Measurements from ENCODE around the gene TANK. TPM values are rescaled to one million over a fixed set of nuclear protein-coding genes. Genes with fewer than 3 reads are reported as not detected.

Gene TANK
- total and polyA plus RNA-seq, 2 experiments from 2014 or later = 27.7 to 35.4 TPM

DNA sequence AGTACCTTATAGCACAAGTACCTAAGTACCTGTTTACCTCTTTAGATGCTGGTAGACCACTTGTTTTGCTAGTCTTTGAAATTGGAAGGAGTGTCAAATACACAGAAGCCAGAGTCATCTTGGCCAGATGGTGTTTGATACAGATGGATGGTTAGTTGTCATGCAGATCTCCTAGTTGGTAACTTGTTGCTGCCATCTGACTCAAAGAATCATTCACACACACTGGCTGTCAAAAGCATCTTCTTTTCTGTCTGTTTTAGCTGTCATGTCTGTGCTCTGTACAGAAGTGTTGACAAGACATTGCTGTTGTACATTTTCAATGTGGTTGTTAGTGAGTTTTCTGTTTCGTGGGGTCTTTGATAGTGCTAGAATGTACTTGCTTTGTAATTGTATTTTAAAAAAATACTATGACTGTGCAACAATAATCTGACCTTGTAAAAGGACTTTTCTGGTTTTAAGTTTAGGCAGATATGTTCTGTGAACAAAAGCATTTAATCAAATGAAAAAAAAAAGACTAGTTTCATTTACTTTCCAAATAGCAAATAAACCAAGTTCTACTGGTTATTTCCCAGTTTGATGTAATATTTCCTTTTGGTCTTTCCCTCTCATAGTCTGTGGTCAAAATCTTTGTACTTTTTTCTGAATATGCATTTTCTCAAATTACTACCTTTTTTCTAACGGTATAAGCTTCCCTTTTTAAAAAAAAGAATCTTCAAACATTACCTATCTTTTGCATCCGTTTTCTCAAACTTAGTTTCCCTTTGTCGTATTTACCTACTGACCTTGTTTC lies 39.9 kb downstream of the TANK start:
- H2AFZ ChIP-seq = no peak overlapping the region
- H3K79me2 ChIP-seq (replicated peaks; ENCODE audit: insufficient read depth) = no peaks in the 10 kb centered on the region
- no peaks in the 10 kb centered on the region for H3K27me3 ChIP-seq (ENCODE audit: insufficient read depth)
- H3K27ac ChIP-seq (ENCODE audit: low read depth) = no peak overlapping the region
- no peak for ATAC-seq
- H3K27me3 Mint-ChIP-seq (ENCODE audit: insufficient read depth, low read depth, poor library complexity) = no peaks in the 10 kb centered on the region
- TF ChIP-seq NANOG (IDR thresholded peaks at IDR 0.05; ENCODE audit: borderline replicate concordance) (no peak), POLR2AphosphoS5 (IDR thresholded peaks at IDR 0.05; ENCODE audit: low read depth) (no peak), JUNB (IDR thresholded peaks at IDR 0.05; ENCODE audit: unreplicated experiment) (no peak), EZH2phosphoT487 (IDR thresholded peaks at IDR 0.05; ENCODE audit: unreplicated experiment) (no peak), ZNF331 (CRISPR knock-in tag; IDR thresholded peaks at IDR 0.05; ENCODE audit: low read depth) (no peak), EZH2 (IDR thresholded peaks at IDR 0.05; ENCODE audit: low read depth, unreplicated experiment) (no peak), STAT1 (IDR thresholded peaks at IDR 0.05; ENCODE audit: unreplicated experiment) (no peak), CREB1 (CRISPR knock-in tag; IDR thresholded peaks at IDR 0.05; ENCODE audit: low read depth) (no peak), ZNF114 (CRISPR knock-in tag; IDR thresholded peaks at IDR 0.05) (no peak)
- TF ChIP-seq, protein P1, sequence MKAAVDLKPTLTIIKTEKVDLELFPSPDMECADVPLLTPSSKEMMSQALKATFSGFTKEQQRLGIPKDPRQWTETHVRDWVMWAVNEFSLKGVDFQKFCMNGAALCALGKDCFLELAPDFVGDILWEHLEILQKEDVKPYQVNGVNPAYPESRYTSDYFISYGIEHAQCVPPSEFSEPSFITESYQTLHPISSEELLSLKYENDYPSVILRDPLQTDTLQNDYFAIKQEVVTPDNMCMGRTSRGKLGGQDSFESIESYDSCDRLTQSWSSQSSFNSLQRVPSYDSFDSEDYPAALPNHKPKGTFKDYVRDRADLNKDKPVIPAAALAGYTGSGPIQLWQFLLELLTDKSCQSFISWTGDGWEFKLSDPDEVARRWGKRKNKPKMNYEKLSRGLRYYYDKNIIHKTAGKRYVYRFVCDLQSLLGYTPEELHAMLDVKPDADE (IDR thresholded peaks at IDR 0.05) = no peak
- TF ChIP-seq, protein P2, sequence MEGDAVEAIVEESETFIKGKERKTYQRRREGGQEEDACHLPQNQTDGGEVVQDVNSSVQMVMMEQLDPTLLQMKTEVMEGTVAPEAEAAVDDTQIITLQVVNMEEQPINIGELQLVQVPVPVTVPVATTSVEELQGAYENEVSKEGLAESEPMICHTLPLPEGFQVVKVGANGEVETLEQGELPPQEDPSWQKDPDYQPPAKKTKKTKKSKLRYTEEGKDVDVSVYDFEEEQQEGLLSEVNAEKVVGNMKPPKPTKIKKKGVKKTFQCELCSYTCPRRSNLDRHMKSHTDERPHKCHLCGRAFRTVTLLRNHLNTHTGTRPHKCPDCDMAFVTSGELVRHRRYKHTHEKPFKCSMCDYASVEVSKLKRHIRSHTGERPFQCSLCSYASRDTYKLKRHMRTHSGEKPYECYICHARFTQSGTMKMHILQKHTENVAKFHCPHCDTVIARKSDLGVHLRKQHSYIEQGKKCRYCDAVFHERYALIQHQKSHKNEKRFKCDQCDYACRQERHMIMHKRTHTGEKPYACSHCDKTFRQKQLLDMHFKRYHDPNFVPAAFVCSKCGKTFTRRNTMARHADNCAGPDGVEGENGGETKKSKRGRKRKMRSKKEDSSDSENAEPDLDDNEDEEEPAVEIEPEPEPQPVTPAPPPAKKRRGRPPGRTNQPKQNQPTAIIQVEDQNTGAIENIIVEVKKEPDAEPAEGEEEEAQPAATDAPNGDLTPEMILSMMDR (conservative IDR thresholded peaks at IDR 0.05; ENCODE audit: low read depth in 2 of 2) = no peak
- TF ChIP-seq, protein P3, sequence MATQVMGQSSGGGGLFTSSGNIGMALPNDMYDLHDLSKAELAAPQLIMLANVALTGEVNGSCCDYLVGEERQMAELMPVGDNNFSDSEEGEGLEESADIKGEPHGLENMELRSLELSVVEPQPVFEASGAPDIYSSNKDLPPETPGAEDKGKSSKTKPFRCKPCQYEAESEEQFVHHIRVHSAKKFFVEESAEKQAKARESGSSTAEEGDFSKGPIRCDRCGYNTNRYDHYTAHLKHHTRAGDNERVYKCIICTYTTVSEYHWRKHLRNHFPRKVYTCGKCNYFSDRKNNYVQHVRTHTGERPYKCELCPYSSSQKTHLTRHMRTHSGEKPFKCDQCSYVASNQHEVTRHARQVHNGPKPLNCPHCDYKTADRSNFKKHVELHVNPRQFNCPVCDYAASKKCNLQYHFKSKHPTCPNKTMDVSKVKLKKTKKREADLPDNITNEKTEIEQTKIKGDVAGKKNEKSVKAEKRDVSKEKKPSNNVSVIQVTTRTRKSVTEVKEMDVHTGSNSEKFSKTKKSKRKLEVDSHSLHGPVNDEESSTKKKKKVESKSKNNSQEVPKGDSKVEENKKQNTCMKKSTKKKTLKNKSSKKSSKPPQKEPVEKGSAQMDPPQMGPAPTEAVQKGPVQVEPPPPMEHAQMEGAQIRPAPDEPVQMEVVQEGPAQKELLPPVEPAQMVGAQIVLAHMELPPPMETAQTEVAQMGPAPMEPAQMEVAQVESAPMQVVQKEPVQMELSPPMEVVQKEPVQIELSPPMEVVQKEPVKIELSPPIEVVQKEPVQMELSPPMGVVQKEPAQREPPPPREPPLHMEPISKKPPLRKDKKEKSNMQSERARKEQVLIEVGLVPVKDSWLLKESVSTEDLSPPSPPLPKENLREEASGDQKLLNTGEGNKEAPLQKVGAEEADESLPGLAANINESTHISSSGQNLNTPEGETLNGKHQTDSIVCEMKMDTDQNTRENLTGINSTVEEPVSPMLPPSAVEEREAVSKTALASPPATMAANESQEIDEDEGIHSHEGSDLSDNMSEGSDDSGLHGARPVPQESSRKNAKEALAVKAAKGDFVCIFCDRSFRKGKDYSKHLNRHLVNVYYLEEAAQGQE (IDR thresholded peaks at IDR 0.05; ENCODE audit: unreplicated experiment) = no peak
- TF ChIP-seq, protein P4, sequence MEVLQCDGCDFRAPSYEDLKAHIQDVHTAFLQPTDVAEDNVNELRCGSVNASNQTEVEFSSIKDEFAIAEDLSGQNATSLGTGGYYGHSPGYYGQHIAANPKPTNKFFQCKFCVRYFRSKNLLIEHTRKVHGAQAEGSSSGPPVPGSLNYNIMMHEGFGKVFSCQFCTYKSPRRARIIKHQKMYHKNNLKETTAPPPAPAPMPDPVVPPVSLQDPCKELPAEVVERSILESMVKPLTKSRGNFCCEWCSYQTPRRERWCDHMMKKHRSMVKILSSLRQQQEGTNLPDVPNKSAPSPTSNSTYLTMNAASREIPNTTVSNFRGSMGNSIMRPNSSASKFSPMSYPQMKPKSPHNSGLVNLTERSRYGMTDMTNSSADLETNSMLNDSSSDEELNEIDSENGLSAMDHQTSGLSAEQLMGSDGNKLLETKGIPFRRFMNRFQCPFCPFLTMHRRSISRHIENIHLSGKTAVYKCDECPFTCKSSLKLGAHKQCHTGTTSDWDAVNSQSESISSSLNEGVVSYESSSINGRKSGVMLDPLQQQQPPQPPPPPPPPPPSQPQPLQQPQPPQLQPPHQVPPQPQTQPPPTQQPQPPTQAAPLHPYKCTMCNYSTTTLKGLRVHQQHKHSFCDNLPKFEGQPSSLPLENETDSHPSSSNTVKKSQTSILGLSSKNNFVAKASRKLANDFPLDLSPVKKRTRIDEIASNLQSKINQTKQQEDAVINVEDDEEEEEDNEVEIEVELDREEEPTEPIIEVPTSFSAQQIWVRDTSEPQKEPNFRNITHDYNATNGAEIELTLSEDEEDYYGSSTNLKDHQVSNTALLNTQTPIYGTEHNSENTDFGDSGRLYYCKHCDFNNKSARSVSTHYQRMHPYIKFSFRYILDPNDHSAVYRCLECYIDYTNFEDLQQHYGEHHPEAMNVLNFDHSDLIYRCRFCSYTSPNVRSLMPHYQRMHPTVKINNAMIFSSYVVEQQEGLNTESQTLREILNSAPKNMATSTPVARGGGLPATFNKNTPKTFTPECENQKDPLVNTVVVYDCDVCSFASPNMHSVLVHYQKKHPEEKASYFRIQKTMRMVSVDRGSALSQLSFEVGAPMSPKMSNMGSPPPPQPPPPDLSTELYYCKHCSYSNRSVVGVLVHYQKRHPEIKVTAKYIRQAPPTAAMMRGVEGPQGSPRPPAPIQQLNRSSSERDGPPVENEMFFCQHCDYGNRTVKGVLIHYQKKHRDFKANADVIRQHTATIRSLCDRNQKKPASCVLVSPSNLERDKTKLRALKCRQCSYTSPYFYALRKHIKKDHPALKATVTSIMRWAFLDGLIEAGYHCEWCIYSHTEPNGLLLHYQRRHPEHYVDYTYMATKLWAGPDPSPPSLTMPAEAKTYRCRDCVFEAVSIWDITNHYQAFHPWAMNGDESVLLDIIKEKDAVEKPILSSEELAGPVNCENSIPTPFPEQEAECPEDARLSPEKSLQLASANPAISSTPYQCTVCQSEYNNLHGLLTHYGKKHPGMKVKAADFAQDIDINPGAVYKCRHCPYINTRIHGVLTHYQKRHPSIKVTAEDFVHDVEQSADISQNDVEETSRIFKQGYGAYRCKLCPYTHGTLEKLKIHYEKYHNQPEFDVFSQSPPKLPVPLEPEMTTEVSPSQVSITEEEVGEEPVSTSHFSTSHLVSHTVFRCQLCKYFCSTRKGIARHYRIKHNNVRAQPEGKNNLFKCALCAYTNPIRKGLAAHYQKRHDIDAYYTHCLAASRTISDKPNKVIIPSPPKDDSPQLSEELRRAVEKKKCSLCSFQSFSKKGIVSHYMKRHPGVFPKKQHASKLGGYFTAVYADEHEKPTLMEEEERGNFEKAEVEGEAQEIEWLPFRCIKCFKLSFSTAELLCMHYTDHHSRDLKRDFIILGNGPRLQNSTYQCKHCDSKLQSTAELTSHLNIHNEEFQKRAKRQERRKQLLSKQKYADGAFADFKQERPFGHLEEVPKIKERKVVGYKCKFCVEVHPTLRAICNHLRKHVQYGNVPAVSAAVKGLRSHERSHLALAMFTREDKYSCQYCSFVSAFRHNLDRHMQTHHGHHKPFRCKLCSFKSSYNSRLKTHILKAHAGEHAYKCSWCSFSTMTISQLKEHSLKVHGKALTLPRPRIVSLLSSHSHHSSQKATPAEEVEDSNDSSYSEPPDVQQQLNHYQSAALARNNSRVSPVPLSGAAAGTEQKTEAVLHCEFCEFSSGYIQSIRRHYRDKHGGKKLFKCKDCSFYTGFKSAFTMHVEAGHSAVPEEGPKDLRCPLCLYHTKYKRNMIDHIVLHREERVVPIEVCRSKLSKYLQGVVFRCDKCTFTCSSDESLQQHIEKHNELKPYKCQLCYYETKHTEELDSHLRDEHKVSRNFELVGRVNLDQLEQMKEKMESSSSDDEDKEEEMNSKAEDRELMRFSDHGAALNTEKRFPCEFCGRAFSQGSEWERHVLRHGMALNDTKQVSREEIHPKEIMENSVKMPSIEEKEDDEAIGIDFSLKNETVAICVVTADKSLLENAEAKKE (CRISPR knock-in tag; IDR thresholded peaks at IDR 0.05) = no peak
- no peaks in the 10 kb centered on the region for H3K4me1 ChIP-seq (ENCODE audit: insufficient read depth)
- H3K36me3 ChIP-seq (ENCODE audit: insufficient read depth) = no peaks in the 10 kb centered on the region
- H3K4me1 Mint-ChIP-seq = no peaks in the 10 kb centered on the region
- H3F3A ChIP-seq (replicated peaks; ENCODE audit: low read depth) = no peaks in the 10 kb centered on the region
- H3K9me3 Mint-ChIP-seq = no peaks in the 10 kb centered on the region
- no peaks in the 10 kb centered on the region for H3K9me2 ChIP-seq (ENCODE audit: insufficient read depth)
- H3K36me3 Mint-ChIP-seq (ENCODE audit: low read depth) = peaks cover 9% of the 10 kb centered on the region; the same call in 2 of the 3 replicates
- DNase-seq (ENCODE audit: low spot score) = no peak
- H3K4me2 ChIP-seq = no peak overlapping the region
- no peak overlapping the region for H3K4me3 ChIP-seq
- no peak overlapping the region for H3K4me3 Mint-ChIP-seq
- no peaks in the 10 kb centered on the region; the same call in 1 of the 2 replicates for H4K20me1 ChIP-seq (replicated peaks; ENCODE audit: insufficient read depth)
- no peak overlapping the region for H3K27ac Mint-ChIP-seq
